K562 (cell line): ENCODE measurements around the gene COL1A1. TPM values are rescaled to one million over a fixed set of nuclear protein-coding genes. Genes with fewer than 3 reads are reported as not detected.

Experiments
- BHLHE40 ChIP-seq: IDR thresholded peaks from 2 replicates; pipeline ENCODE4 v1.6.1; 2011; ENCODE audit warnings: low read length, improper control_type of control experiment
- EGR1 ChIP-seq: fragments of 450-650 bp; conservative IDR thresholded peaks from 2 replicates; pipeline ENCODE4 v1.6.1; 2017; ENCODE audit warnings: mild to moderate bottlenecking
- GATAD2A ChIP-seq: fragments of 450-650 bp; IDR thresholded peaks from 2 replicates; pipeline ENCODE4 v1.6.1; 2017
- HDAC1 ChIP-seq, 2 experiments: fragments of 450-650 bp; IDR thresholded peaks; 2 replicates each; pipeline ENCODE4 v1.6.1; 2016 to 2017; ENCODE audit warnings: inconsistent platforms in 1 of 2, mild to moderate bottlenecking in 1 of 2, moderate library complexity in 1 of 2
- IFI16 ChIP-seq: fragments of 250-450 bp; sonication (Bioruptor Pico); IDR thresholded peaks from 2 replicates; pipeline ENCODE4 v2.1.2; 2022; ENCODE audit warnings: mild to moderate bottlenecking, inconsistent platforms
- NRF1 ChIP-seq, 2 experiments: fragments of 450-650 bp; IDR thresholded peaks in 1 of 2; conservative IDR thresholded peaks in 1 of 2; 2 replicates each; pipeline ENCODE4 v1.6.1; 2014; ENCODE audit warnings: mild to moderate bottlenecking in 2 of 2
- POLR3G ChIP-seq: IDR thresholded peaks from 2 replicates; pipeline ENCODE4 v1.6.1; 2011; ENCODE audit not compliant: insufficient read length, insufficient replicate concordance; ENCODE audit errors: extremely low read depth
- PRDM10 ChIP-seq: fragments of 450-650 bp; IDR thresholded peaks from 2 replicates; pipeline ENCODE4 v1.6.1; 2018; ENCODE audit not compliant: partially characterized antibody
- SIN3A ChIP-seq, 2 experiments: fragments of 150-350 bp in 1 of 2; IDR thresholded peaks; 2 replicates each; pipeline ENCODE4 v1.6.1; 2011 to 2016; ENCODE audit warnings: borderline replicate concordance in 2 of 2, low read depth in 2 of 2, low read length in 2 of 2, mild to moderate bottlenecking in 2 of 2, moderate library complexity in 2 of 2; ENCODE audit not compliant: control insufficient read depth in 1 of 2
- SP1 ChIP-seq: sonication (generic); formaldehyde crosslinking; IDR thresholded peaks from 2 replicates; pipeline ENCODE4 v1.8.1; 2022; ENCODE audit warnings: mild to moderate bottlenecking, missing genetic modification reagents
- SPI1 ChIP-seq: IDR thresholded peaks from 2 replicates; pipeline ENCODE4 v1.6.1; 2011; ENCODE audit warnings: low read depth, low read length, control low read depth, borderline replicate concordance
- TEAD4 ChIP-seq, 2 experiments: sonication (generic) in 1 of 2; formaldehyde crosslinking in 1 of 2; IDR thresholded peaks; 2 replicates each; pipeline versions ENCODE4 v1.6.1 to v1.8.0; 2012 to 2022; ENCODE audit warnings: borderline replicate concordance in 1 of 2, inconsistent platforms in 1 of 2, low read length in 1 of 2, mild to moderate bottlenecking in 1 of 2, missing genetic modification reagents in 1 of 2
- ZBTB9 ChIP-seq: fragments of 450-650 bp; formaldehyde crosslinking; IDR thresholded peaks from 2 replicates; pipeline ENCODE4 v1.4.0; 2020; ENCODE audit warnings: mild to moderate bottlenecking, moderate library complexity
- ZMIZ1 ChIP-seq, 2 experiments: fragments of 150-350 bp in 1 of 2; IDR thresholded peaks; 2 replicates each; pipeline ENCODE4 v1.6.1; 2012 to 2016; ENCODE audit warnings: low read depth in 2 of 2, low read length in 2 of 2, mild to moderate bottlenecking in 1 of 2, moderate library complexity in 1 of 2
- ZNF197 ChIP-seq: fragments of 200-800 bp; sonication (Bioruptor generic); IDR thresholded peaks from 2 replicates; pipeline ENCODE4 v1.6.1; 2016; ENCODE audit warnings: low read depth, missing genetic modification characterization, missing compliant biosample characterization
- ZNF449 ChIP-seq: fragments of 250-450 bp; sonication (Bioruptor Pico); IDR thresholded peaks from 2 replicates; pipeline ENCODE4 v1.8.0; 2022; ENCODE audit warnings: moderate library complexity, mild to moderate bottlenecking, inconsistent platforms
- polyA plus RNA-seq, 8 experiments: library from polyadenylated mRNA; depleted of rRNA in 4 of 8; stranded (reverse) in 5 of 8; unstranded in 3 of 8; fragments of >200 nt; fragmentation: Nextera tagmentation in 2 of 8; fragmentation: Illumina TruSeq in 1 of 8; extraction: Ambion mirVana in 2 of 8; extraction: Trizol in 1 of 8; gene quantifications; 2 replicates each; pipeline versions ENCODE4 v1.2.1 to v1.2.3, GENCODE V29; 2011 to 2014; ENCODE audit warnings: inconsistent platforms in 1 of 8, missing spikeins in 1 of 8
- total RNA-seq, 7 experiments: library from RNA; depleted of rRNA in 6 of 7; stranded (reverse); fragments of >200 nt in 6 of 7; fragmentation: Illumina TruSeq in 2 of 7; extraction: Trizol in 2 of 7; gene quantifications; 2 replicates each; pipeline versions ENCODE4 v1.2.1 to v1.2.3, GENCODE V29; 2011 to 2021; ENCODE audit warnings: low replicate concordance in 1 of 7

Gene COL1A1
- total and polyA plus RNA-seq, 9 of the 15 experiments (the other 6 are each of a cell fraction or from before 2014, with no cell fraction given): 0.04 to 3.4 (median 0.18) TPM

GRCh38 chr17:50148226-50149090, 53.0 kb downstream of the COL1A1 start (continued):
- TF ChIP-seq BHLHE40: 0 out of 2 replicates have a peak, but pooled peaks have one; percentile 5
- no peak for TF ChIP-seq ZMIZ1 (IDR thresholded peaks at IDR 0.05; ENCODE audit: low read depth in 2 of 2, low read length in 2 of 2)
- no peak for TF ChIP-seq POLR3G
- TF ChIP-seq IFI16: no peak
- no peak; a peak in 1 of 4 replicates for TF ChIP-seq HDAC1 (IDR thresholded peaks at IDR 0.05)
- 0 out of 2 replicates have a peak, but pooled peaks have one; percentile 27 for TF ChIP-seq SP1 (CRISPR knock-in tag)
- no peak for TF ChIP-seq ZBTB9 (CRISPR knock-in tag)
- TF ChIP-seq ZNF197 (CRISPR knock-in tag): peak; percentile 38; the same call in 1 of the 2 replicates
- TF ChIP-seq ZNF449 (CRISPR knock-in tag): no peak
- peak; percentile 51 for TF ChIP-seq TEAD4 (IDR thresholded peaks at IDR 0.05; ENCODE audit: low read length)
- no peak for TF ChIP-seq TEAD4 (CRISPR knock-in tag; IDR thresholded peaks at IDR 0.05; ENCODE audit: borderline replicate concordance)
- TF ChIP-seq GATAD2A: no peak
- TF ChIP-seq NRF1 (conservative IDR thresholded peaks at IDR 0.05 in 1 of 2, IDR thresholded peaks at IDR 0.05 in 1 of 2): no peak
- peak; percentile 50 to 90; a peak in 1 of 4 replicates for TF ChIP-seq SIN3A (IDR thresholded peaks at IDR 0.05; ENCODE audit: borderline replicate concordance in 2 of 2, control insufficient read depth in 1 of 2, low read depth in 2 of 2, low read length in 2 of 2)
- peak; percentile 54 for TF ChIP-seq EGR1
- TF ChIP-seq SPI1: peak; percentile 75
- peak; percentile 7 for TF ChIP-seq PRDM10
